ENCODE results near the gene KLF6.

Gene KLF6

DNA sequence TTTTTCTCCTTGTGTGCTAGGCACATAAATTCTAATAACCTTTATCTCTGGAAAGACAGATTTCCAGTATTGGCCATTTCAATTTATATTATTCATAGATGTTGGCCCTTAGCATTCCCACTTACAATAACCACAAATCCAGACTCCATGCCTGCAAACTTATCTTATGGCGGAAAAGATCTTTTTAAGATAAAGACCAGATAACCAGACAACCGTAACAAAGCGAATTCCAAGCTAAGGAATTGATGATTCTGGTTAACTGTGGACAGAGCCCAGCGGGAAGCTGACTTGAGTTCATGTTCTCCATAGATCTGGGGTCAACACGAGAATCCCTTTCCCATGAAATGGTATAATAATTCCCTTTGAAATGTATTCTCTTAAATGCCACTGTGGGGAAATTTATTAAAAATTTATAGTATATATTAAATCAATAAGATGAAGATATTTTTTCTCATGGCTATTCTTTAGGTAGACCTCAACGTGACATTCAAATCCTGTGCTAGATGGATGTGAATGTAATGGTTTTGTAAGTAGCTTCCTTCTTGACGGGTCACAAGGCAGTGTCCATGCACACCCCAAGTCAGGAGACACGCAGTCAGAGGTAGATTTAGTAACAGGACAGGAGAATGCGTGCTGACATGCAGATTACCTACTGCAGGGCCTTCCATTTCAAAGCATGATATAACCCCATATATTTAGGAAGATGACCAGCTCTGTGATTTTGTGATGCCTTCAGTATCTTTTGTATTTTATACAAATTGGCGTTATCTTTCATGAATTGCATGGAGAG, 37.7 kb upstream of the KLF6 start:
- H3K4me2 ChIP-seq, result no peak overlapping the region
- no peaks in the 10 kb centered on the region for H3K27me3 ChIP-seq (ENCODE audit: insufficient read depth, low read depth)
- TF ChIP-seq CTCF (conservative IDR thresholded peaks at IDR 0.05; ENCODE audit: low read depth, low read length), result no peak
- H3K36me3 ChIP-seq (ENCODE audit: insufficient read depth), result no peaks in the 10 kb centered on the region
- no peaks in the 10 kb centered on the region for H4K20me1 ChIP-seq (ENCODE audit: insufficient read depth)
- no peak overlapping the region for H3K27ac ChIP-seq
- no peaks in the 10 kb centered on the region for H3K4me1 ChIP-seq (ENCODE audit: low read depth, poor library complexity, severe bottlenecking)
- no peak overlapping the region for H2AFZ ChIP-seq (ENCODE audit: low read depth)
- no peak overlapping the region for H3K9ac ChIP-seq
- H3K4me3 ChIP-seq (IDR thresholded peaks at IDR 0.05; ENCODE audit: insufficient read depth, low read depth, low read length), result no peak overlapping the region
- H3K79me2 ChIP-seq (ENCODE audit: insufficient read depth, low read depth), result no peaks in the 10 kb centered on the region

DNA sequence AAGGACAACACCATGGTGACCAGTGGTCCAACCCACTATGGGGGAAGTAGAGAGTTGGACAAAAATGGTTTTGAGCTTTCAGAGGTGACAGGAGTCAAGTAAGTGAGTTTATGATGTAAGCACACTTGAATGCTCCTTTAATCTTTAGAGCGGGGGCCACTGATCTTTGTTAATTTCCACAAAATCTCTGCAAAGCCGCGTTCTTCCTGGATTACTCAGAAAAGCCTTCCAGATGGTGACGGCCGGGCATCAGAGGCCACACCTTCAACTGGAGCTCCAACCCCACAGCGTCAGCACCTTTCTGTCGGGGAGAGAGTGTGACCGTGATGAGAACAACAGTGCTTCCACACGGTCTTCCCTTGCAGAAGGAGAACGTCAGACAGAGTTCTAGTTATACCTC, 35.2 kb upstream of the KLF6 start:
- H3K4me1 ChIP-seq (ENCODE audit: low read depth, poor library complexity, severe bottlenecking), result no peaks in the 10 kb centered on the region
- no peaks in the 10 kb centered on the region for H3K79me2 ChIP-seq (ENCODE audit: insufficient read depth, low read depth)
- TF ChIP-seq CTCF (conservative IDR thresholded peaks at IDR 0.05; ENCODE audit: low read depth, low read length), result no peak
- no peak overlapping the region for H3K9ac ChIP-seq
- no peaks in the 10 kb centered on the region for H3K36me3 ChIP-seq (ENCODE audit: insufficient read depth)
- no peak overlapping the region for H2AFZ ChIP-seq (ENCODE audit: low read depth)
- no peak overlapping the region for H3K4me3 ChIP-seq (IDR thresholded peaks at IDR 0.05; ENCODE audit: insufficient read depth, low read depth, low read length)
- no peaks in the 10 kb centered on the region for H3K27me3 ChIP-seq (ENCODE audit: insufficient read depth, low read depth)
- H3K4me2 ChIP-seq, result no peak overlapping the region
- no peaks in the 10 kb centered on the region for H4K20me1 ChIP-seq (ENCODE audit: insufficient read depth)
- no peak overlapping the region for H3K27ac ChIP-seq

- no peak for TF ChIP-seq CTCF (conservative IDR thresholded peaks at IDR 0.05; ENCODE audit: low read depth, low read length)
- H3K36me3 ChIP-seq (ENCODE audit: insufficient read depth), result no peaks in the 10 kb centered on the region
- peaks cover 11% of the 10 kb centered on the region for H3K4me1 ChIP-seq (ENCODE audit: low read depth, poor library complexity, severe bottlenecking)
- H4K20me1 ChIP-seq (ENCODE audit: insufficient read depth), result no peaks in the 10 kb centered on the region
- no peak overlapping the region for H2AFZ ChIP-seq (ENCODE audit: low read depth)
- no peak overlapping the region for H3K4me2 ChIP-seq
- no peak overlapping the region for H3K9ac ChIP-seq
- no peak overlapping the region for H3K4me3 ChIP-seq (IDR thresholded peaks at IDR 0.05; ENCODE audit: insufficient read depth, low read depth, low read length)
- no peaks in the 10 kb centered on the region for H3K27me3 ChIP-seq (ENCODE audit: insufficient read depth, low read depth)
- H3K27ac ChIP-seq, result no peak overlapping the region
- no peaks in the 10 kb centered on the region for H3K79me2 ChIP-seq (ENCODE audit: insufficient read depth, low read depth)
Observed at GRCh38 chr10:3816995-3817394, 32.0 kb upstream of the KLF6 start.

GRCh38 chr10:3814838-3815220, 29.8 kb upstream of the KLF6 start:
- H4K20me1 ChIP-seq (ENCODE audit: insufficient read depth), result no peaks in the 10 kb centered on the region
- TF ChIP-seq CTCF (conservative IDR thresholded peaks at IDR 0.05; ENCODE audit: low read depth, low read length), result no peak
- H3K9ac ChIP-seq, result no peak overlapping the region
- no peak overlapping the region for H3K4me2 ChIP-seq
- no peak overlapping the region for H2AFZ ChIP-seq (ENCODE audit: low read depth)
- H3K79me2 ChIP-seq (ENCODE audit: insufficient read depth, low read depth), result no peaks in the 10 kb centered on the region
- H3K27ac ChIP-seq, result no peak overlapping the region
- H3K4me3 ChIP-seq (IDR thresholded peaks at IDR 0.05; ENCODE audit: insufficient read depth, low read depth, low read length), result no peak overlapping the region
- no peaks in the 10 kb centered on the region for H3K36me3 ChIP-seq (ENCODE audit: insufficient read depth)
- H3K27me3 ChIP-seq (ENCODE audit: insufficient read depth, low read depth), result no peaks in the 10 kb centered on the region
- H3K4me1 ChIP-seq (ENCODE audit: low read depth, poor library complexity, severe bottlenecking), result peaks cover 33% of the 10 kb centered on the region

Data from KMS-11 (cell line).